H54 (cell line): ENCODE results near the gene LONRF3.
A peak's percentile ranks its signal among the peaks of the same experiment; 100 is the strongest.
"Not testable (repeated sequence)": the region's sequence is repeated elsewhere in the genome, so short reads cannot be mapped to it uniquely, and the experiment has no call there.

Experiments used
- DNase-seq: peaks from one replicate; pipeline ENCODE4 v3.0.0; 2011; ENCODE audit warnings: low spot score, mixed read lengths; ENCODE audit not compliant: insufficient read length
- FAIRE-seq: peaks from 3 replicates; lab custom pipeline; 2011; peaks lifted over from hg19 to GRCh38; lab: Jason Lieb, UNC
- POLR2A ChIP-seq: IDR thresholded peaks from 2 replicates; pipeline ENCODE4 v1.6.1; 2011; ENCODE audit warnings: low read depth, mild to moderate bottlenecking, low read length

LONRF3 gene

GRCh38 chrX:118974908-118975671 is 672 bp downstream of the LONRF3 start:
- DNase-seq = no peak
- TF ChIP-seq POLR2A = no peak
- FAIRE-seq = no peak

DNA sequence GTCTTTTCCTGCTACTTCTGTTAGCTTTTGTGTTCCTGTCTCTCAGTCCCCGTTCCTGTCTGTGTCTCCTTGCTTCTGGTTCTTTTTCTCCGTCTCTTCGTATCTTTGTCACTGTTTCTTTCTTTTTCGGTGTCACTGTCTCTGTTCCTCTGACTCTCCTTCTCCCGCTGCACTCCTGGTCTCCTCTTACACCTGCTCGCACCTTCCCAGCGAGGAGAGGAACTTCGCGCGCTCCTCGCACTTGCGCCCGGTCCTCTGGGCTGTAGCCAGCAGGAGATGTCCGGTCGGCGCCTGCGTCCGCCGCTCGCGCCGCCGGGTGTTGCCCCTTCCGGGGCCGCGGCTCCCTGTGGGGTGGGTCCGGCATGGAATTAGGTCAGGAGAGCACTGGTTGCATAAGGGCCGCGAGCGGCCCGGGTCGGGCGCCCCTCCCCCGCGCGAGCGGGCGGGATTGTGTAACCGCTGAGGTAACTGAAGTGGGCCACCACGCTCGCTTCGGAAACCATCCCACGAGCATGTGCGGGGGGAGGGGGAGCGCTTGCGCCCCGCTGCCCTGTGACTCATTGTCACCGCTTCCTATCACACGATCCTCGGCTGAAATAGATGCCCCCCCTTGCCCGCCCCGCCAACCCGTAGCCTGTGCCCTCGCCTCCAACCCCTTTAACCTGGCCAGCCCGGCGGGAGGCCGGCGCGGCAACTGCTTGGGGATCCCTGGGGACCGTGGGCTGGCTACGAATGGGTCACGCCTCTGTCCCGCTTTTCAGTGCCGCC is 1.6 kb downstream of the LONRF3 start:
- no peak for TF ChIP-seq POLR2A
- DNase-seq = peak; percentile 74
- FAIRE-seq = no peak

GRCh38 chrX:118976599-118977340 is 2.4 kb downstream of the LONRF3 start:
- FAIRE-seq (no peak), DNase-seq (peak; percentile 76)
- TF ChIP-seq POLR2A = no peak

DNA sequence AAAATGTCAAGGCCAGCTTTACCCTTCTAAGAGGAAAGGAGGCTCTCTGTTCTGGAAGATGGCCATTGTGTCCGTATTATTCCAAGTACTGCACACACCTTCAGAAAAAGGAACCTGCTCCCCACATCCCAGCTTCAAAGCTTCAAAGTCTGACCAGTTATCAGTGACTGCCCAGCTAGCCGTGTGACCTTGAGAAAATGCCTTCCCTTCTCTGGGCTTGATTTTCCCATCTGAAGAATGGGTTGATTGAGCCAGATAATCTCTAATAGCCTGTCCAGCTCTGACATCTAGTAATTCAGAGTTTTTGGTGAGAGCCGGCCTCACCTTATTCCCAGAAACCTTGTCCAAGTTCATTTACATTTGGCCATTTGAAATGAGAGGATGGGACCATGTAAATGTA is 3.0 kb downstream of the LONRF3 start:
- TF ChIP-seq POLR2A = no peak
- FAIRE-seq = no peak
- no peak for DNase-seq

DNA sequence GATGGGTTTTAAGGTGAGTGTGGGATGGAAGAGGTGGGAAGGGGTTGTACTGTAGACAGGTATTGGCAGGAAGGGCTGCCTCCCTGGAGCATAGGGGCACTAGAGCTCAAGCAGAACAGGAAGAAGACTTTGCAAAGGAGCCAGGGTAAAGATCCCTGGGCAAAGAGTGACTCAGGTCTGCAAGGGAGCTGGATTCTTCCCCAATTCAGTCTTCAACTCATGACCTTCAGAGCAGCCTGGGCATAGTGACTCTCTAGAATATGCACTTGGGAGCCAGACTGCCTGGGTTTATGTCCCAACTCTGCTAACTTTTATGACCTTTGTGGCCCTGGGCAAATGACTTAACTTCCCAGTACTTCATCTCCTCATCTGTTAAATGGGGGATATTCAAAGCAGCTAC is 4.0 kb downstream of the LONRF3 start:
- no peak for TF ChIP-seq POLR2A
- FAIRE-seq (no peak), DNase-seq (no peak)

DNA sequence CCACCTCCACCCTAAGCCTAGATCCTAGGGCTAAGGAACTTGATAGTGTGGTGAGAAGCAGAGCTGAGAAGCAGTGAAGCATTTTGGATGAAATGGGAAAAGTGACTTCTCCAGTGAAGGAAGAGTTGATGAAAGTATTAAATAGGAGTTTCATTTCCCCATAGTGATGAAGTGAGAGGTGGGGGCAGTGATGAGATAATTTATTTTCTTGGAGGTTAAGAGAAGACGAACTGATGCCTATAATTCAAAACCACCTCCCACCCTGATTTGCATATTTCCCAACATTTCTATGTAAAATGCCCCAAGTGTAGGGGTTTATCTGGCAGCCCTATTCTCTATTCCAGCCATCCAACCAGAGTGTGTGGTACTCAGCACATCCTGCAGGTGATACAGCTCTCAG is 6.3 kb downstream of the LONRF3 start:
- no peak for FAIRE-seq
- no peak for TF ChIP-seq POLR2A
- DNase-seq = no peak

DNA sequence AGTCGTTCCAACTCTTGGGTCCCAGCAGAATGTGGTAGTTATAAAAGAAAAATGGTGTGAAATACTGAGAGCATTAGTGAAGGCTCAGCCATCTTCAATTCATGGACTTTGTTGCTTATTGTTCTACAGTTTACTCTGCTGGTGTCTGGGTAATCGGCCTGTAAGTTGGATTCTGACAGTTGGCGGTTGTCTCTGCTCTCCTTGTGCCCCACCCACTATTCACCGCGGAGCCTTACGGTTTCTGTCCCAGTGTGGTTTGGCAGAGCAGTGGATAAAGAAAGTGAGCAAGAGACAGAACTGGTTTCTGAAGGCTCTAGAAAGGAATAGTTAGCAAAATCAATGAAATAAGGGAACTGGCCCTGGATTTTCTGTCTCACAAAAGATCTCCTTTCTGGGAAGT is 9.1 kb downstream of the LONRF3 start:
- no peak for DNase-seq

GRCh38 chrX:118988911-118989310 is 14.5 kb downstream of the LONRF3 start:
- TF ChIP-seq POLR2A = no peak
- DNase-seq (no peak), FAIRE-seq (no peak)

More for the DNA sequence above, 9.1 kb downstream of the LONRF3 start:
- no peak for FAIRE-seq
- no peak for TF ChIP-seq POLR2A

DNA sequence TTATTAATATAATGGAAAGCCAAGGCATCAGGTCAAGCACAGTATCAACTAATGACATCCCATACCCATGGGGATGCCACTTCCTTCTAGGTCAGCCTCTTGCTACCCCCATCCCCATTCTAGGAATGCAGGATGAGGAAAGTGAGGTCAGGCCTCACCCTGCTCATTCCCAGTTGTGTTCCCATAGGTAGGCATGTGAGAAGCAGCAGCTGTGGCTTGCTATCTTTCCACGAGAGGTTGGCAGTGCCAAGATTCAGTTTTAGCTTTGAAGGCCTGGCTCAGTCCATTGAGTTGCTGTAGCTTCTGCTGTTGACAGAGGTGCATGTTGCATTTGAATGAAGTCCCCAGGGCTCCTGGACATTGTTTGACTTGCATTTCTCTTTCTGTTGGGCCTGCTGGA is 15.5 kb downstream of the LONRF3 start:
- TF ChIP-seq POLR2A = no peak
- FAIRE-seq (no peak), DNase-seq (no peak)

GRCh38 chrX:118990512-118991227 is 16.3 kb downstream of the LONRF3 start:
- no peak for TF ChIP-seq POLR2A
- DNase-seq = no peak
- FAIRE-seq = no peak

- not testable (repeated sequence) for FAIRE-seq, DNase-seq
These were observed 18.2 kb downstream of the LONRF3 start for GRCh38 chrX:118992441-118993121.

DNA sequence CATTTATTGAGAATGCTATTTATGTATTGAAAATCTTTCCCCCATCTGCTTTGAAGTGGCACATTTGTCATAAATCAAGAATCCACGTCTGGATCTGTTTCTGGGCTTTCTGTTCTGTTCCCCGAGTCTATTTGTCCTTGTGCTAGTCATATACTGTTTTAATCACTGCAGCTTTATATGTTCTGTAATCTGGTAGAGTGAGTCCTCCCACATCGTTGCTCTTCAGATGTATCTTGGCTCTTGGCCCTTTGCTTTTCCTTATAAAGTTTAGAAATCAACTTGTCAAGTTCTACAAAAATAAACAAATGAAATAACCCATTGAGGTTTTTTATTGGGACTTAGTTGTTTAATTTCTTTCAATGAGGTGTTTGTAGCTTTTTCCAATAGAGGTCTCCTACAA is 29.0 kb downstream of the LONRF3 start:
- no peak for FAIRE-seq
- TF ChIP-seq POLR2A = no peak
- DNase-seq = no peak
